Measurements from ENCODE around the gene MACROD2. TPM values are rescaled to one million over a fixed set of nuclear protein-coding genes. Genes with fewer than 3 reads are reported as not detected.

Gene MACROD2
- total RNA-seq, 4 donors from 2014 or later = 2.9 to 11.3 (median 8.0) TPM

GRCh38 chr20:15406072-15406471 is 1410.8 kb downstream of the MACROD2 start:
- TF ChIP-seq, protein P1, sequence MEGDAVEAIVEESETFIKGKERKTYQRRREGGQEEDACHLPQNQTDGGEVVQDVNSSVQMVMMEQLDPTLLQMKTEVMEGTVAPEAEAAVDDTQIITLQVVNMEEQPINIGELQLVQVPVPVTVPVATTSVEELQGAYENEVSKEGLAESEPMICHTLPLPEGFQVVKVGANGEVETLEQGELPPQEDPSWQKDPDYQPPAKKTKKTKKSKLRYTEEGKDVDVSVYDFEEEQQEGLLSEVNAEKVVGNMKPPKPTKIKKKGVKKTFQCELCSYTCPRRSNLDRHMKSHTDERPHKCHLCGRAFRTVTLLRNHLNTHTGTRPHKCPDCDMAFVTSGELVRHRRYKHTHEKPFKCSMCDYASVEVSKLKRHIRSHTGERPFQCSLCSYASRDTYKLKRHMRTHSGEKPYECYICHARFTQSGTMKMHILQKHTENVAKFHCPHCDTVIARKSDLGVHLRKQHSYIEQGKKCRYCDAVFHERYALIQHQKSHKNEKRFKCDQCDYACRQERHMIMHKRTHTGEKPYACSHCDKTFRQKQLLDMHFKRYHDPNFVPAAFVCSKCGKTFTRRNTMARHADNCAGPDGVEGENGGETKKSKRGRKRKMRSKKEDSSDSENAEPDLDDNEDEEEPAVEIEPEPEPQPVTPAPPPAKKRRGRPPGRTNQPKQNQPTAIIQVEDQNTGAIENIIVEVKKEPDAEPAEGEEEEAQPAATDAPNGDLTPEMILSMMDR (IDR thresholded peaks at IDR 0.05; ENCODE audit: low read depth) = no peak

GRCh38 chr20:15411781-15412180 is 1416.5 kb downstream of the MACROD2 start:
- TF ChIP-seq, protein P1 (IDR thresholded peaks at IDR 0.05; ENCODE audit: low read depth) = no peak

- TF ChIP-seq, protein P1 (IDR thresholded peaks at IDR 0.05; ENCODE audit: low read depth) = no peak
Measured at GRCh38 chr20:15415908-15416307, 1420.6 kb downstream of the MACROD2 start.

DNA sequence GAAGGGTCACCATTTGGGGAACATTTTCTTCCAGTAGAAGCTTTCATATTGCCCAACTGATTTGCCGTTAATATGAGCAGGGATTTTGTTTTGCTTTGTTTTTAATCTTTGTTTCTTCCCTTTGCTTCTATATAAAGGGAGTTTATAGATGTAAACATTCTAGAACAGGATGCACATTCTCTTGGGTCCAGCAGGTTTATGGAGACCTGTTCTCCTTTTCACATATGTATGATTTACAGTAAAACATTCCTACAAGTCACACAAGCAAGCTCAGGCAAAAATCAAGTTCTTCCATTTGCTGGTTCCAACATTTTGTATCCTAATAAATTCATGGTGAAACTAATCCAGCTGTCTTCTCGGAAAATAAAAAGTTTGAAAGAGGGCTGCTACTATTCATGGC is 1424.5 kb downstream of the MACROD2 start:
- TF ChIP-seq, protein P1 (IDR thresholded peaks at IDR 0.05; ENCODE audit: low read depth) = no peak

GRCh38 chr20:15422966-15423365 is 1427.7 kb downstream of the MACROD2 start:
- TF ChIP-seq, protein P1 (IDR thresholded peaks at IDR 0.05; ENCODE audit: low read depth) = no peak

- TF ChIP-seq, protein P1 (IDR thresholded peaks at IDR 0.05; ENCODE audit: low read depth) = no peak
Measured at GRCh38 chr20:15439551-15439950, 1444.2 kb downstream of the MACROD2 start.

DNA sequence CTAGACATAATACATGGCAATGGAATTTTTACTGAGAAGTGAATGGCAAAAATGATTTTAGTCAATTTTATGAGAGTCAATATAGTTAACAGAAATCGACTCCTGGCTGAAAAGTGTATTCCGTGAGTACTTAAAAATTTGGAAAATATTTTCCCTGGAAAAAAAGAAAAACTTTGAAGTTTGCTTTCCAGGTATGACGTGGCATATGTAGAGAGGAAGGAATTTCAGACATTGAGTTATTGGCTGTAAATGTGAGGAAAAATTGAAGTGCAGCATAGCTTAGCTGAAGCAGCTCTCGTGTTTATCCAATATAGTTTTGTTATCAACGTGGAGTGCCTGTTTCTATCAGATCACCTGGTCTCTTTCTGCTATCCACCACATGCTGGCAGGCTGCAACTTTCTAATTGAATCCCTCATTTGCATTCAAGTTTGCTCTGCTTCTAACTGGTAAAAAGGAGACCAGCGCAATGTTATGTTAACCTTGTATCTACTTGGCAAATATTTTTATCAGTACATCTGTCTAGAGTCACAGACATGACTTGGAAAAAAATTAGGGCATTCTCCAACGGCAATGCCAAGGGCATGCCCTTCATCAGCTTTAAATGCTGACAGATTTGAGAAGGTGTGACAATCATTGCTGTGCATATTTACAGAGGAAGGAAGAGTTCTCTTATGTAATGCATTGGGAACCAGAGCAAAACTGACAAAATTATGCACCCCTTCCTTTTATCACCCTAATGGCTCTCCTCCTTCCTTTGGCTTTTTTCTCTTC is 1444.9 kb downstream of the MACROD2 start:
- TF ChIP-seq, protein P1 (IDR thresholded peaks at IDR 0.05; ENCODE audit: low read depth) = no peak

All from subcutaneous adipose tissue (tissue), 4 donors.